Astrocyte of the cerebellum (primary cell): ENCODE measurements around the gene LIM2.

Experiments used
- DNase-seq: peaks from one replicate; pipeline ENCODE4 v3.0.0-alpha.2; 2011; ENCODE audit warnings: low read depth
- H3K4me3 ChIP-seq: 2 replicates; pipeline ENCODE4 v1.5.1; 2011; ENCODE audit warnings: mild to moderate bottlenecking, low read depth, low read length, moderate library complexity
- CTCF ChIP-seq: IDR thresholded peaks from 2 replicates; pipeline ENCODE4 v1.5.1; 2012; ENCODE audit warnings: low read length, low read depth, moderate library complexity, mild to moderate bottlenecking; ENCODE audit errors: missing control alignments
- in situ Hi-C: cut with HindIII; loops from 2 replicates; pipeline ENCODE4 v1.10.0; 2017; ENCODE audit warnings: low sequenced_read_pairs

The LIM2 gene

GRCh38 chr19:51346742-51347141 is 41.0 kb downstream of the LIM2 start:
- no peak overlapping the region for H3K4me3 ChIP-seq
- in situ Hi-C loops = no loop called here
- TF ChIP-seq CTCF = no peak
- no peak for DNase-seq

GRCh38 chr19:51345076-51345620 is 42.6 kb downstream of the LIM2 start:
- in situ Hi-C loops = no loop called here
- no peak for TF ChIP-seq CTCF
- no peak for DNase-seq
- H3K4me3 ChIP-seq = no peak overlapping the region

- no peak for TF ChIP-seq CTCF
- in situ Hi-C loops = no loop called here
- DNase-seq = no peak
- H3K4me3 ChIP-seq = no peak overlapping the region
These were observed 44.9 kb downstream of the LIM2 start for GRCh38 chr19:51342631-51343569.

- no peak for DNase-seq
- in situ Hi-C loops = no loop called here
- TF ChIP-seq CTCF = no peak
- H3K4me3 ChIP-seq = no peak within 1 kb of the TSS
These were observed 45.7 kb downstream of the LIM2 start, which contains the start of gene VSIG10L for GRCh38 chr19:51341976-51342580. VSIG10L (minus strand) TSS chr19:51342139; CDS start chr19:51342124, 15 bp downstream.

GRCh38 chr19:51341066-51341465 is 46.7 kb downstream of the LIM2 start:
- DNase-seq = no peak
- TF ChIP-seq CTCF = no peak
- H3K4me3 ChIP-seq = no peak overlapping the region
- in situ Hi-C loops = no loop called here
